Endodermal cell (in vitro differentiated cells): Measurements from ENCODE around the gene GLT1D1. TPM values are rescaled to one million over a fixed set of nuclear protein-coding genes. Genes with fewer than 3 reads are reported as not detected.
A peak's percentile ranks its signal among the peaks of the same experiment; 100 is the strongest.

Experiments used
- DNase-seq: peaks from one replicate; pipeline ENCODE4 v3.0.0-alpha.2; 2017
- H3K27ac ChIP-seq: 2 replicates; pipeline ENCODE4 v1.5.1; 2013; ENCODE audit warnings: mild to moderate bottlenecking, low read depth, low read length, moderate library complexity
- H3K27me3 ChIP-seq: 2 replicates; pipeline ENCODE4 v1.6.1; 2013; ENCODE audit warnings: mild to moderate bottlenecking, low read length, moderate library complexity; ENCODE audit not compliant: insufficient read depth, control insufficient read depth, poor library complexity, severe bottlenecking
- H3K36me3 ChIP-seq: 2 replicates; pipeline ENCODE4 v1.7.0; 2013; ENCODE audit warnings: mild to moderate bottlenecking, low read length, moderate library complexity; ENCODE audit not compliant: control insufficient read depth, insufficient read depth
- H3K4me1 ChIP-seq: one replicate; pipeline ENCODE4 v1.7.0; 2013; ENCODE audit warnings: low read length; ENCODE audit not compliant: control insufficient read depth, insufficient read depth
- H3K4me3 ChIP-seq: 2 replicates; pipeline ENCODE4 v1.5.1; 2013; ENCODE audit warnings: mild to moderate bottlenecking, low read length, moderate library complexity
- H3K9ac ChIP-seq: 2 replicates; pipeline ENCODE4 v1.6.1; 2013; ENCODE audit warnings: mild to moderate bottlenecking, low read length, moderate library complexity; ENCODE audit not compliant: poor library complexity, severe bottlenecking; ENCODE audit errors: extremely low read depth
- H3K9me3 ChIP-seq: 2 replicates; pipeline ENCODE4 v1.6.1; 2013; ENCODE audit warnings: mild to moderate bottlenecking, low read length, moderate library complexity; ENCODE audit not compliant: control insufficient read depth
- H3K27ac Mint-ChIP-seq: 2 replicates; pipeline ENCODE4 v1.8.0; 2020; ENCODE audit warnings: mixed read lengths
- H3K27me3 Mint-ChIP-seq: 2 replicates; pipeline ENCODE4 v1.8.0; 2021; ENCODE audit warnings: mild to moderate bottlenecking, mixed read lengths; ENCODE audit not compliant: insufficient read depth
- H3K36me3 Mint-ChIP-seq: 2 replicates; pipeline ENCODE4 v1.8.0; 2020; ENCODE audit warnings: low read depth, mixed read lengths
- H3K4me1 Mint-ChIP-seq: 2 replicates; pipeline ENCODE4 v1.8.0; 2020; ENCODE audit warnings: mixed read lengths
- H3K4me3 Mint-ChIP-seq: 2 replicates; pipeline ENCODE4 v1.8.0; 2020; ENCODE audit warnings: mild to moderate bottlenecking, moderate library complexity, mixed read lengths
- H3K9me3 Mint-ChIP-seq: 2 replicates; pipeline ENCODE4 v1.8.0; 2020; ENCODE audit warnings: mild to moderate bottlenecking, mixed read lengths
- WGBS, 2 experiments: methylation state at CpG; one replicate each; pipeline versions ENCODE4 v1.1.5 to v1.1.7; 2013; ENCODE audit warnings: missing lambda C conversion rate in 2 of 2, mixed read lengths in 1 of 2; ENCODE audit not compliant: insufficient coverage in 1 of 2, insufficient read length in 1 of 2; 5-methylcytosine and 5-hydroxymethylcytosine counted together
- total RNA-seq, 2 donors: library from RNA; stranded (reverse); fragmentation: NEBNext Ultra II Directional in 1 of 2; extraction: Animal tissue kit (Norgen Biotek cat#: 25700) in 1 of 2; gene quantifications; 2 replicates in 1 of 2; 3 replicates in 1 of 2; pipeline ENCODE4 v1.2.1, GENCODE V29; 2021
- TF ChIP-seq, protein P1 (sequence below): fragments of 200-600 bp; sonication (generic); conservative IDR thresholded peaks from 2 replicates; pipeline ENCODE4 v1.5.0; 2021; ENCODE audit warnings: antibody characterized with exemption, mild to moderate bottlenecking

Gene GLT1D1
- total RNA-seq, 2 donors from 2014 or later = 23.8 to 25.4 TPM

DNA sequence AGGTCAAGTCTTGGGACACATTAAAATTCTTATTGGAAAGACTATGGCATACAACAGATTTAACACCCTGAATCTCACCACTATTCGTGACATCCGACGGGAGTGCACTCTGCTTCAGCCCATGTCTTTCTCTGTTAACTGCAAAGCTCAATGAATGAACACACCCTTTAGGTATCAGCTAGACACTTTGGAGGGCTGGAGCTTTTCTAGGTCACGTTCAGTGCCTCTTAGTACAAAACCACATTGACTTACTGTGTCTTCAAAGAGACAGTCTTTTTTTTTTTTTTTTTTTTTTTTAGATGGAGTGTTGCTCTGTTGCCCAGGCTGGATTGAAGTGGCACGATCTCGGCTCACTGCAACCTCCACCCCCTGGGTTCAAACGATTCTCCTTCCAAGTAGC, 80.6 kb downstream of the GLT1D1 start:
- Histone ChIP-seq H3K4me1 (no peaks in the 10 kb centered on the region), H3K9me3 (no peaks in the 10 kb centered on the region), H3K27ac (no peak overlapping the region), H3K9ac (no peak overlapping the region), H3K27me3 (no peaks in the 10 kb centered on the region), H3K36me3 (peaks cover 13% of the 10 kb centered on the region), H3K4me3 (no peak overlapping the region)
- WGBS, 2 experiments = 95 to 97% methylated on average over 3 to 7 of the region's 7 CpGs
- no peak for DNase-seq
- H3K36me3 Mint-ChIP-seq = peaks cover 2% of the 10 kb centered on the region
- H3K4me3 Mint-ChIP-seq = no peak overlapping the region
- TF ChIP-seq, protein P1, sequence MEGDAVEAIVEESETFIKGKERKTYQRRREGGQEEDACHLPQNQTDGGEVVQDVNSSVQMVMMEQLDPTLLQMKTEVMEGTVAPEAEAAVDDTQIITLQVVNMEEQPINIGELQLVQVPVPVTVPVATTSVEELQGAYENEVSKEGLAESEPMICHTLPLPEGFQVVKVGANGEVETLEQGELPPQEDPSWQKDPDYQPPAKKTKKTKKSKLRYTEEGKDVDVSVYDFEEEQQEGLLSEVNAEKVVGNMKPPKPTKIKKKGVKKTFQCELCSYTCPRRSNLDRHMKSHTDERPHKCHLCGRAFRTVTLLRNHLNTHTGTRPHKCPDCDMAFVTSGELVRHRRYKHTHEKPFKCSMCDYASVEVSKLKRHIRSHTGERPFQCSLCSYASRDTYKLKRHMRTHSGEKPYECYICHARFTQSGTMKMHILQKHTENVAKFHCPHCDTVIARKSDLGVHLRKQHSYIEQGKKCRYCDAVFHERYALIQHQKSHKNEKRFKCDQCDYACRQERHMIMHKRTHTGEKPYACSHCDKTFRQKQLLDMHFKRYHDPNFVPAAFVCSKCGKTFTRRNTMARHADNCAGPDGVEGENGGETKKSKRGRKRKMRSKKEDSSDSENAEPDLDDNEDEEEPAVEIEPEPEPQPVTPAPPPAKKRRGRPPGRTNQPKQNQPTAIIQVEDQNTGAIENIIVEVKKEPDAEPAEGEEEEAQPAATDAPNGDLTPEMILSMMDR = no peak
- no peaks in the 10 kb centered on the region for H3K9me3 Mint-ChIP-seq
- no peaks in the 10 kb centered on the region for H3K27me3 Mint-ChIP-seq
- peaks cover 4% of the 10 kb centered on the region for H3K4me1 Mint-ChIP-seq
- no peak overlapping the region for H3K27ac Mint-ChIP-seq

DNA sequence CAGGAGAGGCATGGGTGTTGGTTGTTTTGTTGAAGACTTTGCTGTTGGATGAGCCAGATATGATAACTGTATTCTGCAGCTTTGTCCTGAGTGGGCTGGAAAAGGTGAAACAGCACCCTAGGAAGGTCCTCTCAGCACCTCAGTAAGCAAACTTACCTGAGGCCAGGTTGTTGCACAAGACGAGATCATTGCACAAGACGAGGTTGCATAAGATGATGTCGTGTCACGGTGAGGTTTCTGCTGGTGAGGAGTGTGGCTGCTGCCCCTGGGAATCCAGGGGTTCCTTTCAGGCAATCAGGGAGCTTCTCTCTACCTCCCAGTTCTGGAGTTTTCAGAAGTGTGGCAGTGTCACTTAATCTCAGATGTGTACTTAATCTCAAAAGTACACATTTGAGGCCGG, 85.6 kb downstream of the GLT1D1 start:
- Mint-ChIP-seq H3K27me3 (no peaks in the 10 kb centered on the region), H3K4me3 (no peak overlapping the region), H3K4me1 (no peaks in the 10 kb centered on the region), H3K27ac (no peak overlapping the region), H3K36me3 (no peaks in the 10 kb centered on the region), H3K9me3 (no peaks in the 10 kb centered on the region)
- H3K9me3 ChIP-seq = no peaks in the 10 kb centered on the region
- TF ChIP-seq, protein P1 = no peak
- WGBS, 2 experiments = 89 to 90% methylated on average over 5 of the region's 5 CpGs
- H3K9ac ChIP-seq = no peak overlapping the region
- no peaks in the 10 kb centered on the region for H3K27me3 ChIP-seq
- no peak overlapping the region for H3K4me3 ChIP-seq
- no peak overlapping the region for H3K27ac ChIP-seq
- H3K4me1 ChIP-seq = no peaks in the 10 kb centered on the region
- peaks cover 3% of the 10 kb centered on the region for H3K36me3 ChIP-seq
- no peak for DNase-seq

DNA sequence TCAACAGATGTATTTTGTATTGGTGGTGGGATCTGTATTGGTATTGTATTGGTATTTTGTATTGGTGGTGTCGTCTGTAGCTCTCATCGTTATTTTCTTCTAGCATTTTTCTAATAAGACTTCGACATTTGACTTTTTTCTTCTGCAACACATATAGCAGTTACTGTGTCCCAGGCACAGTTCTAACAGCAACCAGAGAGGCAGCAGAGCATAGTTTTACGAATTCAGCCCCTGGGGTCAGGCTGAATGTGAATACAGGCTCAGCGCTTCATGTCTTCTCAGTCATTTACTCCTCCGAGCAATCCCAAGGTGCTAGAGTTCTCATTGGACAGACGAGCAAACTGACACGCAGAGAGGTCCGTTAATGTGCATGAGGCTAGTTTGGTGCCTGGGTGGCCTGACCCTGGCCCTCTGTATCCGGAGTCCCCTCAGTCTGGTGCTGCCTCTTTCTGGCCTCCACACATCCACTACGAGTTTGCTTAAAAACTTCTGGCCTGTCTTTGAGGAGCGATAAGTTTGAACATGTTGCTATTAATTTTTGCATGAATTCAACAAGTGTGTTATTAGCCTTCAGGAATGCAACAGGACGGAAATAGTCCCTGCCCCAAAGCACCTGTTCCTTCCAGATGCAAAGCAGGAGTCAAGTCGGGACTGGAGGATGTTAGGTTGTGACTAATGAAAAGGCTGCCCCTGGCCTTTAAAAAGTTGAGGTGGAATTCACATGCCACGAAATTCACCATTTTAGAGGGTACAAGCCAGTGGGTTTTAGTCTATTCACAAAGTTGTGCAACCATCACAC, 87.0 kb downstream of the GLT1D1 start:
- no peak for DNase-seq
- no peaks in the 10 kb centered on the region for H3K27me3 Mint-ChIP-seq
- Histone ChIP-seq H3K27ac (no peak overlapping the region), H3K4me1 (no peaks in the 10 kb centered on the region), H3K36me3 (peaks cover 3% of the 10 kb centered on the region), H3K27me3 (no peaks in the 10 kb centered on the region), H3K4me3 (no peak overlapping the region), H3K9me3 (no peaks in the 10 kb centered on the region), H3K9ac (no peak overlapping the region)
- H3K4me3 Mint-ChIP-seq = no peak overlapping the region
- 93% methylated on average over 13 to 15 of the region's 15 CpGs for WGBS, 2 experiments
- no peaks in the 10 kb centered on the region for H3K9me3 Mint-ChIP-seq
- H3K27ac Mint-ChIP-seq = no peak overlapping the region
- no peaks in the 10 kb centered on the region for H3K4me1 Mint-ChIP-seq
- TF ChIP-seq, protein P1 = peak; percentile 51
- H3K36me3 Mint-ChIP-seq = peaks cover 2% of the 10 kb centered on the region
